Right lobe of liver (tissue), 6 donors: ENCODE data around the gene CCDC201. TPM values are rescaled to one million over a fixed set of nuclear protein-coding genes. Genes with fewer than 3 reads are reported as not detected.

Experiments used
- ATAC-seq, 4 donors: fragments of 200-7000 bp; cut with Tn5 transposase; one replicate each; pipeline ENCODE4 v1.9.1; 2020; ENCODE audit warnings: mild to moderate bottlenecking in 4 of 4, moderate library complexity in 4 of 4
- DNase-seq, 3 donors: peaks; one replicate each; pipeline ENCODE4 v3.0.0-alpha.2; 2020
- H3K27ac ChIP-seq, 3 donors: fragments of 200-600 bp; one replicate each; pipeline ENCODE4 v1.8.0; 2022
- H3K27me3 ChIP-seq, 2 donors: fragments of 200-600 bp; one replicate each; pipeline ENCODE4 v1.8.0; 2022
- H3K36me3 ChIP-seq, 4 donors: fragments of 200-600 bp; sonication (generic) in 1 of 4; one replicate each; pipeline versions ENCODE4 v1.5.1 to v1.8.0; 2017 to 2022; ENCODE audit warnings: control low read depth in 1 of 4
- H3K4me1 ChIP-seq, 4 donors: fragments of 200-600 bp; sonication (generic) in 1 of 4; one replicate each; pipeline versions ENCODE4 v1.5.1 to v1.8.0; 2017 to 2022; ENCODE audit warnings: control low read depth in 1 of 4
- H3K4me3 ChIP-seq, 3 donors: fragments of 200-600 bp; one replicate each; pipeline ENCODE4 v1.8.0; 2022
- H3K9me3 ChIP-seq, 4 donors: fragments of 200-600 bp; sonication (generic) in 1 of 4; one replicate each; pipeline versions ENCODE4 v1.5.1 to v1.8.0; 2017 to 2022; ENCODE audit warnings: control low read depth in 1 of 4
- POLR2A ChIP-seq: fragments of 450-650 bp; IDR thresholded peaks from one replicate; pipeline ENCODE4 v1.6.1; 2017; ENCODE audit warnings: antibody characterized with exemption, mild to moderate bottlenecking
- WGBS: methylation state at CpG from one replicate; pipeline ENCODE4 v1.1.6; 2018; ENCODE audit warnings: low coverage, low lambda C conversion rate; ENCODE audit not compliant: insufficient coverage; ENCODE audit errors: missing lambda C conversion rate; 5-methylcytosine and 5-hydroxymethylcytosine counted together
- intact Hi-C, 2 donors: fragments of 100-400 bp; cut with DNase I; formaldehyde crosslinking; loops; one replicate each; pipeline versions ENCODE4 v1.11.2 to v1.14.1; 2022
- total RNA-seq, 6 experiments: library from RNA; depleted of rRNA in 2 of 6; stranded (reverse); fragments of >200 nt in 2 of 6; fragmentation: NEBNext Ultra II Directional in 3 of 6; extraction: Animal tissue kit (Norgen Biotek cat#: 25700) in 3 of 6; gene quantifications; one replicate each; pipeline versions ENCODE4 v1.1.0 to v1.2.4, GENCODE V29; 2016 to 2023
- TF ChIP-seq, protein P1 (sequence below), 4 donors: fragments of 200-600 bp in 3 of 4; fragments of 450-650 bp in 1 of 4; IDR thresholded peaks; one replicate each; pipeline versions ENCODE4 v1.5.1 to v1.8.0; 2016 to 2022; ENCODE audit warnings: antibody characterized with exemption in 4 of 4, mild to moderate bottlenecking in 2 of 4
- donor health status: DM: no; HTN: yes; CAD: no.
- donor health status: DM: no; HTN: no; CAD: no.
- donor health status: DM: no; HTN: no; CAD: no.
- donor health status: DM: no; HTN: yes; CAD: no.
- donor health status: DM: no; HTN: yes; CAD: no.

The CCDC201 gene
- total RNA-seq, 6 experiments from 2014 or later = 0.07 TPM; not detected in 5

DNA sequence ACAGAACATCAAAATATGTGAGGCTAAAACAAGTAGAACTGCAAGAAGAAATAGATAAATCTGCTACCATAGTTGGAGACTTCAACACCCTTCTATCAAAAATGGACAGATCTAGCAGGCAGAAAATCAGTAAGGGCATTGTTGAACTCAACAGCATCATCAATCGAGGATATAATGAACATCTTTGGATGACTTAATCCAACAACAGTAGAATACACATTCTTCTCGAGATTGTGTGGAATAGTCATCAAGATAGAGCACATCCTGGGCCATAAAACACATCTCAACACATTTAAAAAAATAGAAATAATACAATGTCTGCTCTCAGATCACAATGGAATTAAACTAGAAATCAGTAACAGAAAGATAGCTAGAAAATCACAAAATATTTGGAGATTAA, 25.3 kb upstream of the CCDC201 start:
- Histone ChIP-seq H3K4me1 (no peaks in the 10 kb centered on the region), H3K27me3 (no peaks in the 10 kb centered on the region), H3K9me3 (no peaks in the 10 kb centered on the region), H3K4me3 (no peak overlapping the region), H3K27ac (no peak overlapping the region), H3K36me3 (peaks cover 0 to 2% (median 0%) of the 10 kb centered on the region in 4 donors)
- DNase-seq (no peak), ATAC-seq (no peak)
- WGBS = 64% methylated on average over 2 of the region's 2 CpGs
- TF ChIP-seq POLR2A = no peak
- TF ChIP-seq, protein P1, sequence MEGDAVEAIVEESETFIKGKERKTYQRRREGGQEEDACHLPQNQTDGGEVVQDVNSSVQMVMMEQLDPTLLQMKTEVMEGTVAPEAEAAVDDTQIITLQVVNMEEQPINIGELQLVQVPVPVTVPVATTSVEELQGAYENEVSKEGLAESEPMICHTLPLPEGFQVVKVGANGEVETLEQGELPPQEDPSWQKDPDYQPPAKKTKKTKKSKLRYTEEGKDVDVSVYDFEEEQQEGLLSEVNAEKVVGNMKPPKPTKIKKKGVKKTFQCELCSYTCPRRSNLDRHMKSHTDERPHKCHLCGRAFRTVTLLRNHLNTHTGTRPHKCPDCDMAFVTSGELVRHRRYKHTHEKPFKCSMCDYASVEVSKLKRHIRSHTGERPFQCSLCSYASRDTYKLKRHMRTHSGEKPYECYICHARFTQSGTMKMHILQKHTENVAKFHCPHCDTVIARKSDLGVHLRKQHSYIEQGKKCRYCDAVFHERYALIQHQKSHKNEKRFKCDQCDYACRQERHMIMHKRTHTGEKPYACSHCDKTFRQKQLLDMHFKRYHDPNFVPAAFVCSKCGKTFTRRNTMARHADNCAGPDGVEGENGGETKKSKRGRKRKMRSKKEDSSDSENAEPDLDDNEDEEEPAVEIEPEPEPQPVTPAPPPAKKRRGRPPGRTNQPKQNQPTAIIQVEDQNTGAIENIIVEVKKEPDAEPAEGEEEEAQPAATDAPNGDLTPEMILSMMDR (IDR thresholded peaks at IDR 0.05) = no peak
- intact Hi-C loops = no loop called here

DNA sequence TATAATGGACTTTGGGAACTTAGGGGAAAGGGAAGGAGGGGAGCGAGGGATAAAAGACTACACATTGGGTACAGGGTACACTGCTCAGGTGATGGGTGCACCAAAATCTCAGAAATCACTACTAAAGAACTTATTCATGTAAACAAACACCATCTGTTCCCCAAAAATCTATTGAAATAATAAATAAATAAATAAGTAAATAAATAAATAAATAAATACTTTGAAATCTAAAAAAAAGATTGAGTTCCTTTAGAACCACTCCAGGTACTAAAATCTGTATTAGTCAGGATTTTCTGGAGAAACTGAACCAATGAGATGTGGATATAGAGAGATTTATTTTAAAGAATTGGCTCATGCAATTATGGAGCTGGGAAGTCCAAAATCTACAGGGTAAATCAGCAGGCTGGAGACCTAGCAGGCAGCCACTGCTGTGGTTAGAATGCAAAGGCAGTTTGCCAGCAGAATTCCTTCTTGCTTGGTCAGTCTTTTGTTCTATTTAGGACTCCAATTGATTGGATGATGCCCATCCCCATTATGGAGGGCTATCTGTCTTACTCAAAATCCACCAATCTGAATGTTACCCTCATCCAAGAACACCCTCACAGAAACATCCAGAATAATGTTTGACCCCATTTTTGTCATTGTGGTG, 24.3 kb upstream of the CCDC201 start:
- intact Hi-C loops = no loop called here
- TF ChIP-seq, protein P1 (IDR thresholded peaks at IDR 0.05) = no peak
- no peak for TF ChIP-seq POLR2A
- no peak for ATAC-seq
- no peak overlapping the region for H3K4me3 ChIP-seq
- H3K9me3 ChIP-seq = no peaks in the 10 kb centered on the region
- no peaks in the 10 kb centered on the region for H3K27me3 ChIP-seq
- H3K4me1 ChIP-seq = no peaks in the 10 kb centered on the region
- no peak overlapping the region for H3K27ac ChIP-seq
- DNase-seq = no peak
- WGBS = 100% methylated on average over 1 of the region's 1 CpG
- H3K36me3 ChIP-seq = peaks cover 0 to 12% (median 0%) of the 10 kb centered on the region in 4 donors

DNA sequence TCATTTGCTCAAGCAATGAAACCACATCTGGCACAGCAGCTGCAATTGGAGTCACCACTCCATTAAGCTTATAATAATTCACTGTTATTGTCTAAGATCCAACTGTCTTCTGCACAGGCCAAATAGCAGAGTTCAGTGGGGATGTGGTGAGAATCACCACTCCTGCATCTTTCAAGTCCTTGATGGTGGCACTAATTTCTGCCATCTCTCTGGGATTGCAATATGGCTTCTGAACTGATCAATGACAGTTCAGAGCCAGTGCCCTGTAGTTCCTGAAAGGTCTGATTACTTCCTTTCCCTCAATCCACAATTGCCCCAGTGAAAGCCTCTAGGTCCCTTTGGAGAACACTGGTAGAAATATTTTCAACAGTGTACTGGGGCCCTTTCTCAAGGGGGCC, 21.8 kb upstream of the CCDC201 start:
- no peak overlapping the region for H3K27ac ChIP-seq
- ATAC-seq = peak in 1 of 4 donors; percentile 3
- H3K4me1 ChIP-seq = peaks cover 0 to 1% (median 0%) of the 10 kb centered on the region in 4 donors
- H3K27me3 ChIP-seq = no peaks in the 10 kb centered on the region
- H3K9me3 ChIP-seq = no peaks in the 10 kb centered on the region
- H3K36me3 ChIP-seq = peaks cover 0 to 31% (median 7%) of the 10 kb centered on the region in 4 donors
- DNase-seq = no peak
- no peak overlapping the region for H3K4me3 ChIP-seq
- intact Hi-C loops = no loop called here
- no peak for TF ChIP-seq POLR2A
- TF ChIP-seq, protein P1 (IDR thresholded peaks at IDR 0.05) = no peak

DNA sequence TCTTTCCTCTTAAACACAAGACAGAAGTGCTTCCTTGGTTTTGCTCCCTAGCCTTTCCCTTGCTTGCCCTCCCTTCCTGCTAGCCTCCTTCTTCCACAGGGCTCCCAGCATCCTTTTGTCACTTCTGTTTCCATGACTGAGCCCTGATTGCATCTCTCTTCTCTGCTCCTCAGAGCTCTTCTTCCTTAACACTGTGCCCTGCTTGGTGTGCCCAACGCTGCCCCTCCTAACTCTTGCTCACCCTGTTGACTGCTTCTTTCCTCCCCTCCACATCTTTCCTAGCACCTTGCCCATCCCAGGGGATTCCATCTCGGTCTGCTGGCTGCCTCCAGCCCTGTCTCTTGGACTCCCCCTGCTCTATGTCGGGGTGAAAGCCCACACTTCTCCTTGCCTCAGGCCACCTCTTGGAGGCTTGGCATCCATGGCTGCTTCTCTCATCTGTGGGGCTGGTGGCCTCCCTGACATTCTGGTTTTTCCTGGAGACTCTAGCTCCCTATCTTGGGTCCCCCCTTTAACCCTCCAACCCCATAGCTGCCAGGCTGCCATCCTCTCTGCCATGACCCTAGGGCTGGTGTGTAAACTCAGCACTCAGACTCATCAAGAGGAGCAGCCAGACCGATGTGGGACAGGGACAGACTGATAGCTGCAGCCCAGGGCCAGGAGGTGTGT, 21.2 kb upstream of the CCDC201 start:
- Histone ChIP-seq H3K27ac (no peak overlapping the region), H3K4me3 (no peak overlapping the region), H3K4me1 (peaks cover 0 to 6% (median 0%) of the 10 kb centered on the region in 4 donors), H3K9me3 (no peaks in the 10 kb centered on the region), H3K27me3 (no peaks in the 10 kb centered on the region), H3K36me3 (peaks cover 0 to 31% (median 9%) of the 10 kb centered on the region in 4 donors)
- intact Hi-C loops = no loop called here
- DNase-seq (peak in 2 of 3 donors; percentile 54 to 69), ATAC-seq (peak in 3 of 4 donors; percentile 0 to 52 (median 9))
- WGBS = 19% methylated on average over 3 of the region's 4 CpGs
- TF ChIP-seq, protein P1 (IDR thresholded peaks at IDR 0.05) = no peak
- no peak for TF ChIP-seq POLR2A
